IPS-NIHi7 (cell line): Measurements from ENCODE around the gene DENND6B.

ENCODE experiments used
- DNase-seq: peaks from one replicate; pipeline ENCODE4 v3.0.0; 2012; ENCODE audit warnings: mixed read lengths; ENCODE audit errors: extremely low spot score

DENND6B gene

DNA sequence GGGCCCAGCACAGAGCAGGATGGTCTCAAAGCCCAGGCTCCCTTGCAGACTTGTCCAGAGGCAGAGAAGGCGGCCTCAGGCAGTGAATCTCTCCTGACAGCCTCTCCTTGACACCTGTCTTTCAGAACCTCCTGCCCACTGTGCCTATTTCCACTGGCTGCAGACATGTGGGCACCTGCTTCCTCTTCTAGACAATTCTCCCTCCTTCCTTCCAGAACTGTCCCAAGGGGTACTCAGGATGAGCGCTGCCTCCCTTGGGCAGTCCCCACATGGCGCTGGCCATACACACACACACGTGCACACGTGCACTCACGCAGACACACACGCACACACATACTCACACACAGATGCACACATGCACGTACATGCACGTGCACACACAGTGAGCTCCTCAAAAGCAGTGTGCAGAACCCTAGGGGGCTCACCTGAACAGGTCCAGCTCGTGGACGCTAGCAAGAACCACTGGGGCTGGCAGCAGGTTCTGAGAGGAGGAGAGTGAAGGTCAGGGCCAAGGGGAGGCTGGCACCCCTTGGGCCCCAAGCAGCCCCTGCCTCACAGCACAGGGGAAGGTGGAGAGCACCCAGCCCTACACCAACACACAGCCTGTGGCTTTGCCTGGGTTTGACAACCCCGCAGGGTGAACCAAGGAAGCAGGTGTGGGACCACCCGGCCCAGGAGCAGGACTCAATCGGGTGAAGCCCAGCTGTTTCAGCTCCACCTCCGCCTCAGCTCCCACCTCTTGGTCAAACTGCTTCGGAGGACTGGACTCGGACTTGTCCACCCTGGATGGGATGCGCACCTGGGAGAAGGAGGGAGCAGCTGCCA lies 11.3 kb downstream of the DENND6B start:
- no peak for DNase-seq

DNA sequence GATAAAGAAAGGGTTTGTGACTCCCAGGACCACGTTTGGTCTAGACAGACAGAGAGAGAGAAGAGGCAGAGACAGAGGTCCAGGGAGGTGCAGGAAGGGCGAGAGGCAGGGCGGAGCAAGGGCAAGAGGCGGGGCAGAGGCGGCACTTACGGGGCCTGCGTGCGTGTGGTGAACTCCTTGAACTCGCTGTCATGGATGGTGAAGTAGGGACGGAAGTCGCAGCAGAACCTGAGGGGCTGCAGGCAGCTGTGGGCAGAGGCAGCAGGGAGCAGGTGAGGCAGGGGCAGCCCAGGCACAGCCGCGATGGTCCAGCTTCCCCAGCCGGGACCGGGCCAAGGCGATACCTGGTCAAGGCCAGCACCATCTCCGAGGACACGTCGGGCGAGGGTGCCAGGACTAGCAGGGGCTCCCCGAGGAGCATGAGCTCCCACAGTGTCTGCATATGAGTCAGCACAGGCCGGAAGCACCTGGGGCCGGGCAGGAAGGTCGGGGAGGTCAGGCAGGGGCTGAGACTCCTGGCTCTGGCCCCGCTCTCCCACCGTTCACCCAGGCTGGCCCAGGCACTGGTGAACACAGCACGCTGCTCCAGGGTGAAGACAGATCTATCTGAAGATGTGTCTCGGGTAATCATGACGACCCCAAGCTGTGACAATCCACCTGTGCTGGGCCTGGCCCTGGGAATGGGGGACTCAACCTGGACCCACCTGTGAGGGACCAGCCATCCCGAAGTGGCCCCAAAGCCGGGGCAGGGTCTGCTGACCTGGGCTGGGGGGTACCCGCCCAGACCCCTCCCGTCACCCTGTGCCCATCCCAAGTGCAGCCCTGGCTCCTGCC lies 12.1 kb downstream of the DENND6B start:
- no peak for DNase-seq

DNA sequence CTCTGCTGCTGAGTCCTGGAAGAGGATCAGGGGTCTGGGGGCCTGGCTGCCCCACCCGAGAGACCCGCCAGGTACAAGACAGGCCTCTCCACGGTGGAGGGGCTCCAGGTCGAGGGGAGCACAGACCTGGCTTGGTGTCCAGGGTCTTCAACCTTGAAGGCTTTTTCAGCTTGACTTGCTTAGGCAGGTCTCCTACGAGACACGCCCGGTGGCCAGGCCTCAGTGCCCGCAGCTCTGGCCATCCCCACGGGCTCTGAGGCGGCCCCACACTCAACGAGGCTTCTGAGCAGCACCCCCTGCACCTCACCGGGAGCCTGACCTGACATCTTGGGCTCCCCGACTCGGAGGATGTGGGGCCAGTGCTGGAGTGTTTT lies 12.7 kb downstream of the DENND6B start:
- no peak for DNase-seq

DNA sequence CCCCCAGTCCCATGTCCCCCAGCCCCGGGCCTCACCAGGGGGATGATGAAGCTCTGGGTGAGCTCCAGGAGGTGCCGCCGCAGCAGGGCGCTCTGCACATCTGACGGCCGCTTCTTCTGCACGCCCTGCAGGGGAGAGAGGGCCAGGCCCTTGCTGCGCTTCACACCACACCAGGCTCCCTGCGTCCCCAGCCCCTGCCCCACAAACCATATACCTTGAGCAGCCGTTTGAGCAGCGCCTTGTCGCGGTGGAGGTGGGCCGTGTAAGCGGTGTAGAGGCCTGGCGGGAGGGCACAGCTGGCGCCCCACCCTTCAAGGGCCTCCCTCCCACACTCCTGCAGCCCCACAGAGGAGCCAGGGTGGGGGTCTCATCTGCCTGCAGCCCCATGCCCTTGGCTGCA lies 13.2 kb downstream of the DENND6B start:
- no peak for DNase-seq

DNA sequence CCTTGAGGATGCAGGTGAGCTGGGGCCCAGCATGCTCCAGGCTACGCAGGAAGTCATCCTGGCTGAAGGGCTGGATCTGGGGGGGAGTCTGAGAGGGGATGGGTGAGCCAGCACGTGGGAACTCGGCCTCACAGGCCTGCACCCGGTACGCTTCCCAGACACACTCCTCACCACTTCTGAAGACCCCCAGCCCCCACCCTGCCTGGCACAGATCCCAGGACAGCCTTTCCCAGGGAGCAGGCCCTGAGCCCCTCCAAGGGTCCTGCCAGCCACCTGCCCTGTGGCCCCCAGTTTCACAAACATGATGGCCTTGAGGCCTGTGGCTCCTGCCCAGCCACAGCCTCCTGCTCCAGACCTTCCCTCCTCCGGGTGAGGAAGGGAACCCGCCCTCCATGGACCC lies 13.8 kb downstream of the DENND6B start:
- DNase-seq, result no peak

DNA sequence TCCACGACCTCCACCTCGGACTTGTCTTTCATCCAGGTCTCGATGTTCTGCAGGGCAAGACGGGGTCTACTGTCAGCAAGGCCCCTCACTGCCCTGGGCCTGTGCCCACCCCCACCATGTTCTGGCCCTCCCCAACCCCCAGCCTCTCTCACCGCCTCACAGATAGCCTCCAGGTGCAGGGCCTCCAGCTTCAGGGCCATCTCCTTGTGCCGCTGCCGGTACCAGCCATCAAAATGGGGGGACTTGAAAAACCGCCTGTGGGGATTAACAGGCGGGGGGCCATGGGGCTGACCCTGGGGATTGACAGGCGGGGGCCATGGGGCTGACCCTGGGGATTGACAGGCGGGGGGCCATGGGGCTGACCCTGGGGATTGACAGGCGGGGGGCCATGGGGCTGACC lies 14.4 kb downstream of the DENND6B start:
- DNase-seq, result no peak

DNA sequence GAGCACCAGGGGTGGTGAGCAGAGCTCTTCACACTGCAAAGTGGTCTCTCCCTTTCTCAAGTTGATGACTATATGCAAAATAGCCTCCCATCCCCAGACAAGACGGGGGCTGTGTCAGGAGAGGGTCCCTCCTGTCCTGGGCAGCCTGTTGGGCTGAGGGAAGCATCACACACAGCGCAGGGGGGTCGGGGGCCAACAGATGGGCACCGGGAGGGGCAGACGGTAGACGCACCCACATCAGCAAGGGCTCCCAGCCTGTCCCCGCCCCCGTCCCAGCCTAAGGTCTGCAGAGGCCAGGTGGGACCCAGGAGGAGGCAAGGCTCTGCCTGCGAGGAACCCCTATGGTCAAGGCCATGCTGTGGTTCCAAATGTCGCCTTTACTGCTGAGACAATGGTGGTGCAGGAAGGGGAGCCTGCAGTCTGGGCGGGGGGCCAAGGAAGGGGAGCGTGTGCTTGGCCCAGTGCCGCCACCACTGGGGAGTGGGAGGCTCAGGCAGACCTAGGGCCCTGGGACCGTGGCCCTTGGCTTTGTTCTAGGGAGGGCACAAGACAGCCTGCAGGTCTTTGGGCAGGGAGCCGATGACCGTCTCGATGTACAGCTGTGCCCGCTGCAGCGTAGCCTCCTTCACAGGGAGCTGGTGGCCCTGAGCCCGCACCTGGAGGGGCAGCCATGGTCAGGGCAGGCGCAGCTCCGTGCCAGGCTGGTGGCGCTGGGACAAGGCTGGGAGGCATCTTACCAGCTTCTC lies 15.0 kb downstream of the DENND6B start:
- no peak for DNase-seq

DNA sequence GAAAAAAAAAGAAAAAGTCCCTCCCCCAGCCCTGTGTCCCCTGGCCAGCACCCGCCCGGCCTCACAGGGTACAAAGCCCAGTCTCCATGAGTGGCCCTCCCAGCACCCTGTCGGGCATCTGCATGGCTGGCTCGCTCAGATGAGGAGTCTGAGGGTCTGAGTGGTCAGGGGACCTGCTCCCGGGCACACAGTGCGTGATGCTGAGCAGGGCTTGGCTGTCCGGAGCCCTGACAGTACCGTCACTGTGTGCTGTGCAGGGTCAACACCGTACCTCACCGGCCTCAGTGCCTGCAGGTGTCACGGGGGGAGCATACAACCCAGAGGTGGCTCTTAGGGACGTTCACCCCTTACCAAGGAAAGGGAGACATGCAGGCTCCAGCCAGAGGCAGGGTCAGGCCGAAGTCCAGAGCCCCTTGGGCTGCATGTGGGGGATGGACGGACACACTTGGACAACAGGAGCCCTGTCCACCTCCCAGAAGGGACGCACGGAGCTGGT lies 15.8 kb downstream of the DENND6B start:
- no peak for DNase-seq

DNA sequence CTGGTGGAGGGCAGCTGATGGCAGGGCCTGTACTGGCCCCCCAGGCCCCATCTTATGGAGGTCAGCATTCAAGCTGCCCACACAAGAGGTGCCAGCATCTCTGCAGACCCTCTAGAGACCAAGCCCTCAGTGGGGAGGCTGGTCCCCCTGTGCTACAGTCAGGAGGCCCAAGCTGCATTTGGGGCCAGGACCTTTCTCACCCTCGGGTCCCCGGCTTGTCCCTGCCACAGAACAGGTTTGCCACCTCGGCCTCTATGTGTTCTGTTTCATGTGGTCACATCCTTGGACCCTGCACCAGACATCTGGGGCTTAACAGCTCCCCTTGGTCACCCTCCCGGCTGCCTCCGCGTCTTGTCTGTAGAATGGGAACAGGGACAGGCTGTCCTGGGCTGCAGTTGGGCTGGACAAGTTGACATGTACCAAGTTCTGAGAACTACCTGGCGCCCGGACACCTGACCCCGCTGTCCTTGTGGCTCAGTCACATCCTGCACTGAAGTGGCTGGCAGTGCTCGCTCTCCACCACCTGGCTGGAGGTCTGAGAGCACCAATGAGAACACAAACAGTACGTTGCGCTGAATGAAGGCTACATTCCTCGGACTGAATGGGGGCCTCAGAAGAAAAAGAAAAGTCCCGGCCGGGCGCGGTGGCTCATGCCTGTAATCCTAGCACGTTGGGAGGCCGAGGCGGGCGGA lies 16.6 kb downstream of the DENND6B start:
- no peak for DNase-seq

DNA sequence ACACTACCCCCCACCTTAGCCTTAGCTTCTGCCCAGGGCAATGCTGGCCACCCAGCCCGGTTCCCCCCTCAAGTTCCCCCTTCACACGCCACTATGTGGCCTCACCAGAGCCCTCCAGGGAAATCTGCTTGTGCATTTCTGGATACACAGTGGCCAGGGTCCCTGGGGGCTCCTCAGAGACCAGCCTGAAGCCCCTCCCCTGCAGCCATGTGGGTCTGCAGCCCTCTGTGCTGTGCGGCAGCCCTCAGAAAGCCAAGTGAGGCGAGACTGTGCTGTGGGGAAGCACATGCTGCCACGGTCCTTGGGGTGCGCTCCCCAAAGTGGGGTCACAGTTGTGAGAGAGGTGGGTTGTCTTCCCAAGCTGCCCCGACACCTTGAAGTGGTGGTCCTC lies 17.2 kb downstream of the DENND6B start:
- DNase-seq, result no peak

DNA sequence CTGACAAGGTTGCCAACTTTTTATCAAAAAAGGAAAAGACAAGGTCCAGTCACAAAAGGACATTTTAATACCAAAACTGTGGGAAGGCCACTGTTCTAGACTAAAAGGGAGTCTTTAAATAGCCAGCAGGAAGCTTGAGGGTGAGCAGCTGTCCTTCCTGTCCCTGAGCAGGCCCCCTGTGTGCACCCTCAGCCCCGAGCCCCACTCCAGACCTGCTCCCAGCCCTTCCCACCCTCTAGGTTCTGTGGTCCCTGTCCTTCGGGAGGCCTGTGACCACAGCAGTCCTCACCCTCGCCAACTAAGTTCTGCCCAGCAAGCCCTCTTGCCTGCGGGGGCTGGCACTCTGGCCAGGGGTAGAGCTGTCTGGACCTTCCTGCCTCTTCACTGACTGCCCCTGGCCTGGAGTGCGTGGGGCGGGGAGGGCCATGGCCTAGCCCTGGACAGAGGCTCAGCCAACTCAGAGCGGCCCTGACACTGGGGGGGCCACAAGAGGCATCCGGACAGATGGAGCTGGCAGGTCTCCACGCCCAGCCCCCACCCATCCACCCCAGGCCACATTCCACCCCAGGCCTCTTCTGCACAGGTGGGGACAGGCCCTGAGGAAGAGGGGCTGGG lies 17.7 kb downstream of the DENND6B start:
- no peak for DNase-seq

DNA sequence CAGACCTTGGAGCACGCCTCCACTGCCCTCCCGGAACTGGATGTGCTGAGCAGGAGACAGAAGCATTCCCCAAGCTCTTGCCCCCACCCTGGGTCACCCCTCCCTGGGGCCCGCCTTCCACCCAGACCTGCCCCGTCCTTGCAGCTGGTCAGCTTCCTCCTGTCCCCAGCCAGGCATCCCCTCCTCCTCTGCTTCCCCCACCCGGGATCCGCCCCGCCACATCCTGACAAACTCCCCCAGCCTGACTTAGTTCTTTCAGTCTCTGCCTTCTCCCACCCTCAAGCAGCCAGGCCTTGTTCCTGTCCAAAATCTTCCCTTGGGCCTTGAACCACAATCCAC lies 18.2 kb downstream of the DENND6B start:
- no peak for DNase-seq

DNA sequence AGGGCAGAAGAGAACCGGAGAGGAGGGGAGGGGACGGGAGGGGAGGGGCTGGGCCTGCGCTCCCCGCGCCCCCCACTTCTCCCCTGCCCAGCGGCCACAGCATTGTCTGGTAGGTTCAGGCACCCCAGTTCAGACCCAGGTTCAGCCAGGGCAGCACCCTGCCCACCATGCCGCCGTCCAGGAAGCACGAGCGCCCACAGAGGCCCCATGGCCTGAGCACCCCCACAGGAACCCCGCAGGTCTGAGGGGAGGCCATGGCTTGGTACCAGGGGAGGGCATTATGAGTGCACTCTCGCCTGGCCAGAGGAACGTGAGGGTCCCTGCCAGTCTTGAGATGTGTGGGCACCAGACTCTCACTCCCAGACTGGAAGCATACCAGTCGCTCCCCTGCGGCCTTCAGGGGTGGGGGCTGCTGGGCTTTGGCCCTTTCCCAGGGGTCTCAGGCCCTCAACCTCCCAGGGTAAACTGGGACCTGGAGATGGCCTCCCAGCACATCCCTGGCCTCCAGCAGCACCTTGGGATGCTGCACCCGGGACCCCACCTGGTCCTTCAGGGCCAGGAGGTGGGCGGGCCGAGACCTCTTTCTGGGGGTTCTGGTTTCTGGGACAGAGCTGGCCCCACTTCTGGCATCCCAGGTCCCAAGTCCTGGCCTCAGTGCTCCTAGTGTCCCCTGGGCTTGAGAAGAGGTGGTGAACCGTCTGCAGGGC lies 18.8 kb downstream of the DENND6B start:
- no peak for DNase-seq

DNA sequence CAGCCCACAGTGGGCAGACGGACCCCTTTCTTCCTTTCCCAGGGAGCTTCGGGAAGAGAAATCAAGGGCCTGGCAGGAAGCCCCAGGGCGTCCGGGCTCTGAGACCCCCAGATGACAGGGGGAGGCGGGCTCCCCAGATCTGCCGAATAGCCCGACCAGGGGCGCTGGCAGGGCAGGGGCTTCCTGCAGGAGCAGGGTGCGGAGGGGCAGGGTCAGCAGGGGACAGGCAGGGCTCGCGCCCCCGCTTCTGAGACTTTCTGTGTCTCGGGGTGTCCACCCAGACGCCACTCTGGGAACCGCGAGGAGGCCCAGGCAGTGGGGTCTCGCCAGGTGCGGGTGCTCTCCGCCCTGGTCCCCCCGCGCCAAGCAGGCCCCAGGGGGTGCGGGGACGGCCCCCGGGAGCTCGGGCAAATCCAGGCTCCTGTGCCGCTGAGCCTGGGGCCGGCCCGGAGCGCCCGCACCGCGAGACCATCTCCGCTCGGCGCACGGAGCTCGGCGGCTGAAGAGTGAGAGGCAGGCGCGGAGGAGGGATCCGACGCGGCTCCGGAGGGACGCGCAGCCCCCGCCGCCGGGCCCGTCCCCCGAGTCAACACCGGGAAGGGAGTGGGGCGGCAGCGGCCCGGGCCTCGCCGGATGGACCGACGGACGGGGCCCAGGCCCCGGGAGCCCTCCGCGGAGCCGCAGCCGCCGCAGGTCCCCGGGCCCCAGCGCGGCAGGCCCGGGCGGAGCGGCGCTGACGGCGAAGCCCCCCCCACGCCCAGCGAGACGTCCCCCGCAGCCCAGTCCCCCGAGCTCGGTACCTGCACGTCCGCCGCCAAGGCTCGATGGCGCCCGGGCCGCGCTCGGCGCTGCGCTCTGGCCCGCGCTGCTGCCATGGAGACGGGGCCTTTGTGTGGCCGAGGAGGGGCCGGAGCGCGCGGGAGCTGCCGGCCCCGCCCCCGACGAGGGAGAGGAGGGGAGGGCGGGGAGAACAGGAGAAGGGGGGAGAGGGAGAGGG lies 19.8 kb downstream of the DENND6B start, which contains the start of gene PLXNB2:
TSS of gene PLXNB2 (minus strand) at position 894 of the 997 bp plus-strand sequence. CDS start 17,062 bp downstream, outside the sequence.
- DNase-seq, result peak; percentile 78

DNA sequence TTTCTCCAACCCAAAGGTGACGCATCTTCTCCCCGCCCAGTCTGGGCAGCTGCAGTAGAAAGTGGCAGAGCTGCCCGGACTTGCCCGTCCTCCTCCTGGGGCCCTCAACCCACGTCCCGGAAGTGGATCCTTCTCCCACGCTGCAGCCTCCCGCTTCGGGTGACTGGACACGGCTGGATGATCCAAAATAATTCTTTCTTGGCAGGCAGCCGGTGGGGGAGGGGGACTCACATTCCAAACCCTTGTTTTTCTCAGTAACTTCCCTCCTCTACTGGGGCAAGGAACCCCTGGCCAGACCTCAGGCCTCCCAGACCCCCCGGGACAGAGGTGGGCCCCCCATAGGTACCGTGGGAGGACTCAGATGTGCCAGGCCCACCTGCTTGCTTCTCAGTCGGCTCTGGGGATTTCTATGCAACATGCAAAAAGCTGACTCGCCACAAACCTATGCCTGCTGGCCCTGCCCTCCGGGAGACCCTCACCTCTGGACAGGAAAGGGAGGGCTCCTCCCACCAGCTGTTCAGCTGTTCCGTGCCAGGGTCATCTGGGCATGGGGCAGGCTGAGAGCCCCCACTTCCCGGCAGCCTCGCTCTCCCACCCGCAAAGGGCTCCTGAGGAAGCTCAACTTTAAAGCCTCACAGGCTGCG lies 20.8 kb downstream of the DENND6B start:
- DNase-seq, result no peak

DNA sequence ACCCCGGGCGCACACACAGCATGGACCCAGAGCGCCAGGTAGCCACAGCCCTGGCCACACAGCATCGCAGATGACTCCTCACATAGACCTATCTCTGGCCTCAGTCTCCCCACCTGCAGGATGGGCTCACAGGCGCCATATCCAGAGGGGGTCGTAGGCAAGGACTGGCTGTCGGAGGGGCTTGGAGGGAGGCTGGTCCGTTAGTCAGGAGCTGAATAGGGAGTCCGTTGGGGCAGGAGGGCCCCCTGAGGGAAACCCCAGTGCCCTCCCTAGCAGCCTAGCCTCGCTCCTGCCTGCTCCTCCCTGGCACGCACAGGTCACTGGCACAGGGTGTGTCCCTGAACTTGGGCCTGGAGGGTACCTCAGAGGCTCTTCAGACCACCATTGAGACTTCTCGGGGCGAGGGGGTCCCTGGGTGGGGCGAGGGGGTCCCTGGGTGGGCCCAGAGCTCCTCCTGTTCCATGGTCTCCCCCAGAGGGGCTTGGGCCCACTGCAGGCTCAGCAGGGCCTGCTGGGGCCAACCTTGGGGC lies 21.4 kb downstream of the DENND6B start:
- no peak for DNase-seq

DNA sequence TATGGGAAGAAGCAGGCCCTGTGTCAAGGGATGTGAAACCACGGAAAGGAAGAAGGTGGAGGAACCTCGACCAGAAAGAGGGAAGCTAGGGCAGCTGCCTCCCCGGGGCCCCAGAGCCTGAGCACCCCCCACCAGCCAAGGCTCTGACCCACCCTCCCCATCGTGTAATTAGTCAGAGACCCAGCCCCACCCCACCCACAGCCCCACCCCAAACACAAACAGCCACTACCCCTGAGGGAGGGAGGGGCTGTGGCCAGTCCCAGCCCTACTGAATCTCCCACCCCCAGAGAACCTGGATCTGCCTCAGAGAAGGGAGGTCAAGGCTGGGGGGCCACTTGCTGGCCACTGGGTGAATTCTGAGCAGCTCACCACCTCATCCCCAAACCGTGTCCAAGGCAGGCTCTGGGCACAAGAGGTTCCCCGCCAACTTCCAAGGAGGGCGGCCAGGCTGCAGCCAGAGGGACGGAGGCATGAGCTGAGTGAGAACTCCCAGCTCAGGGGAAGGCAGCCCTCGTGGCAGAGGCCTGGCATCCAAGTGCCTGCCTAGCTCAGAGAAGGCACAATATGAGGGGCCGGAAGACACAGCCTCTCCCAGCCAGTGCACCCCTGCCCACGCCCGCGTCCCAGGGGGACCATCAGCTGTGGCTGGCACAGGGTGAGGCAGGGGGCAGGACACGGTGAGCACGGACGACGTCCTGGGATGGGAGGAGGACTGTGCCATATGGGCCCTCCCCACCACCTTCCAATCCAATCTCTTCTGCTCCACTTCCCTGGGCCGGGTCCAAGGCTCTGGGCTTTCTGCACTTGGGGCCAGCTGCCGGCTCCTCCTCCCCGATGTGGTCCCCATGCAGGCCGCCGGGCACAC lies 22.1 kb downstream of the DENND6B start:
- DNase-seq, result no peak
